HUES6 (cell line): ENCODE measurements around the gene SLC6A19.

Experiments
- H3K27ac ChIP-seq: 2 replicates; pipeline ENCODE4 v1.7.0; 2013; ENCODE audit warnings: low read depth, mild to moderate bottlenecking, low read length, inconsistent platforms
- H3K27me3 ChIP-seq: 2 replicates; pipeline ENCODE4 v1.6.1; 2013; ENCODE audit warnings: low read length; ENCODE audit not compliant: control insufficient read depth, insufficient read depth
- H3K36me3 ChIP-seq: 2 replicates; pipeline ENCODE4 v1.6.1; 2013; ENCODE audit warnings: low read length; ENCODE audit not compliant: control insufficient read depth, insufficient read depth
- H3K4me1 ChIP-seq: 2 replicates; pipeline ENCODE4 v1.6.1; 2013; ENCODE audit warnings: low read length; ENCODE audit not compliant: control insufficient read depth, insufficient read depth
- H3K4me3 ChIP-seq: 2 replicates; pipeline ENCODE4 v1.5.1; 2013; ENCODE audit warnings: low read depth, low read length
- H3K9ac ChIP-seq: one replicate; pipeline ENCODE4 v1.6.1; 2013; ENCODE audit warnings: mild to moderate bottlenecking, low read length
- H3K9me3 ChIP-seq: 2 replicates; pipeline ENCODE4 v1.6.1; 2013; ENCODE audit warnings: low read depth, low read length; ENCODE audit not compliant: control insufficient read depth, insufficient read depth

Gene SLC6A19

DNA sequence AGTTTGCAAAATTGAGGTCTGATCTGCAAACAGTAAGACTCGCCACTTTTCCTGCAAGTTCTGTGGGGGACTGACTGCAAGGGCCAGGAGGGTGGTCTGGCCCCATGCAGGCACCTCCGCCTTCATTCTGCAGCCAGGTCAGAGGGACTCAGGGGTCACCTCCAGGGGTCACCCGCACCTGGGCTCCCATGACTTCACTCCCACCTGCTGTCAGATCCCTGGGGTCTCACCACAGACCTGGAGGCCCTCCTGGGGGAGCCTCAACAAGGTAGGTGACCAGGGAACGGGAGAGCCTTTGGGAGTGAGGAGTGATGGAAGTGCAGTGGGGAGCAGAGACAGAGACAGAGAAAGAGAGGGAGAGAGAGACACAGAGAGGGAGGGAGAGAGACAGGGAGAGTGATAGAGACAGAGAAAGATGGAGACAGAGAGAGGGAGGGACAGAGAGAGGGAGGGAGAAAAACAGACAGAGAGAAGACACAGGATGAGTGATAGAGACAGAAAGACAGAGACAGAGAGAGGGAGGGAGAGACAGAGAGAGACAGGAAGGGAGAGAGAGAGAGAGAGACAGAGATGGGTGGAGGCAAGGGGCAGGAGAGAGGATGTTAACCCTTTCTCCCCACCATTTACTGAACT, 41.5 kb upstream of the SLC6A19 start:
- peaks cover 32% of the 10 kb centered on the region for H3K27me3 ChIP-seq
- H3K9me3 ChIP-seq, result peaks cover 7% of the 10 kb centered on the region; the same call in 1 of the 2 replicates
- no peak overlapping the region for H3K4me3 ChIP-seq

DNA sequence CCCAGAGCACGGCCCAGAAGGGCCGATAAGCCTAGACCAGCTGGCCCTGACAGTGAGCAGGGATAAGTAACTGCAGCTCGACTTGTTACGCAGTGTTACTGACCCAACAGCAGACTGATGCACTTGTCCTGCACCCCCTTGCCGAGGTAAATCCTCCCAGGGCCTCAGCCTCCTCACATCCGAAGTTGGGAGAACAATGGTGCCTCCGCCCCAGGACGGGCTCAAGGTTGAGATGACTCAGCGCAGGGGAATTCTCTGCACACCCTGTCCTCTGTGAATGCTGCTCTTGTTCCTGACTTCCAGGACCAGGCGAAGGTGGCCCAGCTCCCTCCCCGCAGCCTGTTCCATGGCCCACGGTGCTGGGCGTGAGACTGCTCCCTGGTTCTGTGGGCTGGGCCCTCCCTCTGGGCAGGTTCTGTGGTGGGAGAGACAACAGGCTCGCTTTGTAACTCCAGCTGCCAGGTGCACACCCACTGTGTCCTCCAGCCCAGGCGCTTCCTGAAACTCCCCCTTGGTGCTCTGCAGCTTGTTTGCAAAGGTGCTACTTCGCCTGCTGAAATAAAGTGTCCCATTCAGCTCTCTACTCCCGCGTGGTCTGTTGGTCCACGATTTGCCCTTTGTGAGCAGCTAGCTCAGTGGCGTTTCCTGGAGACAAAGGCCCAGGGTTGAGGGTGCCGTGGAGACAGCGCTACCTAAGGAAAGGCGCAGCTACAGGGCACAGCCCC, 40.1 kb upstream of the SLC6A19 start:
- Histone ChIP-seq H3K27me3 (peaks cover 23% of the 10 kb centered on the region), H3K9ac (no peak overlapping the region), H3K4me1 (no peaks in the 10 kb centered on the region; the same call in 1 of the 2 replicates), H3K4me3 (no peak overlapping the region), H3K36me3 (no peaks in the 10 kb centered on the region), H3K9me3 (peaks cover 7% of the 10 kb centered on the region; the same call in 1 of the 2 replicates), H3K27ac (no peak overlapping the region)

More for the DNA sequence above, 41.5 kb upstream of the SLC6A19 start:
- Histone ChIP-seq H3K4me1 (no peaks in the 10 kb centered on the region; the same call in 1 of the 2 replicates), H3K36me3 (no peaks in the 10 kb centered on the region), H3K9ac (no peak overlapping the region), H3K27ac (no peak overlapping the region)

DNA sequence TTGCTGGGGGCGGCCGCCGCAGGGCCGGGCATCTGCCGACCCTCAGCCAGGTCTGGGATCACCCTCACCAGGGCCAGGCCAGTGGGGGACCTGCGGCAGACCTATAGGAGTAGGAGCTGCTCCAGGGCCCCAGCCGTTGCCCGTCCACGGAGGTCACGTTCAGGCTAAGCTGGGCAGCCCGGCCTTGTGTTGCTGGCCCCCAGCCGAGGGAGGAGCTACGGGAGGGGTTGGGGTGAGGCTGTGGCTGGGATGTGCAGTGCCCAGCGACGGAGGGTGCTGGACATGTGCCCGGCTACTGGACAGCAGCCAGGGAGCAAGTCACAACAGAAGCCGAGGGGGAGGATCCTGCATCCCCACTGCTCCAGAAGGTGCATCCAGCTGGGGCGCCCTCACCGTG, 39.6 kb upstream of the SLC6A19 start:
- no peaks in the 10 kb centered on the region for H3K36me3 ChIP-seq
- H3K9me3 ChIP-seq, result 0 out of 2 replicates have a peak, but pooled peaks cover 4% of the 10 kb centered on the region
- H3K4me1 ChIP-seq, result no peaks in the 10 kb centered on the region; the same call in 1 of the 2 replicates
- no peak overlapping the region for H3K27ac ChIP-seq
- peaks cover 17% of the 10 kb centered on the region for H3K27me3 ChIP-seq
- no peak overlapping the region for H3K9ac ChIP-seq
- no peak overlapping the region for H3K4me3 ChIP-seq

DNA sequence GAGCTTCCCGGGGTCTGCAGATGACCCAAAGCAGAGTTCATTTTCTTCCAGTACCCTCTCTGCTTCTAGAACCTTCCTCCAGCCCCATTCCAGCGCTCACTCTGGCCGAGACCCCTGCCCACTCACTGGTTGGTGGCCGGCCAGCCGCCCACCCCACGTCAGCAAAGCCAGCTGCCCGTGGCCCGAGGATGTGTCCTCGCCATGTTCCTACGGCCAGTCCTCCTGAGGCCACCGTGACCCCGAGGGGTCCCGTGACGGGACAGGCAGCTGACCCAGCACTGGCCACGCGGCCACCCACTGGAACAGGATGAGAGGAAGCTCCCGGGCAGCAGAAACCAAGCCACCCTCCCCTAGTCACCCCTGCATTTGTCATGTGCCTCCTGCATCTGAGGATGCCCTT, 39.1 kb upstream of the SLC6A19 start:
- Histone ChIP-seq H3K9me3 (0 out of 2 replicates have a peak, but pooled peaks cover 2% of the 10 kb centered on the region), H3K27me3 (peaks cover 13% of the 10 kb centered on the region), H3K36me3 (no peaks in the 10 kb centered on the region), H3K27ac (no peak overlapping the region), H3K4me3 (no peak overlapping the region), H3K9ac (no peak overlapping the region), H3K4me1 (no peaks in the 10 kb centered on the region; the same call in 1 of the 2 replicates)

DNA sequence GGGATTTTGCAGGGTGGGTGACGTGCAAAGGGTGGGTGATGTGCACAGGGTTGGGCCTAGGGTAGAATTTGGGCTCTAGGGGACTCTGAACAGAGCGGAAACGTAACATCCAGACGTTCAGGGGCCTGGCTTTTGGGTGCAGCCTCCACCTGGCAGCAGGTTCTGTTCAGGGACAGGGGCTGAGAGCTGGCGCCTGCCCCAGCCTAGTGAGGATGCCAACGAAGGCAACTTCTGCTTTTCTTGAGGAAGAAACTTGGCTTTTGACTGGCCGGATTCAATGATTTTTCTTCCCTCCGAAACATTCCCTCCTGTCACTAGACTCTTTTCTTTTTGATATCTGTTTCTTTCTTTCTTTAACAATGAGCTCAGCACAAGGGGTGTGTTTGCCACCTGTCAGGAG, 38.6 kb upstream of the SLC6A19 start:
- Histone ChIP-seq H3K9me3 (no peaks in the 10 kb centered on the region), H3K27me3 (peaks cover 8% of the 10 kb centered on the region; the same call in 1 of the 2 replicates), H3K9ac (no peak overlapping the region), H3K4me3 (no peak overlapping the region), H3K27ac (no peak overlapping the region), H3K36me3 (no peaks in the 10 kb centered on the region), H3K4me1 (no peaks in the 10 kb centered on the region; the same call in 1 of the 2 replicates)

DNA sequence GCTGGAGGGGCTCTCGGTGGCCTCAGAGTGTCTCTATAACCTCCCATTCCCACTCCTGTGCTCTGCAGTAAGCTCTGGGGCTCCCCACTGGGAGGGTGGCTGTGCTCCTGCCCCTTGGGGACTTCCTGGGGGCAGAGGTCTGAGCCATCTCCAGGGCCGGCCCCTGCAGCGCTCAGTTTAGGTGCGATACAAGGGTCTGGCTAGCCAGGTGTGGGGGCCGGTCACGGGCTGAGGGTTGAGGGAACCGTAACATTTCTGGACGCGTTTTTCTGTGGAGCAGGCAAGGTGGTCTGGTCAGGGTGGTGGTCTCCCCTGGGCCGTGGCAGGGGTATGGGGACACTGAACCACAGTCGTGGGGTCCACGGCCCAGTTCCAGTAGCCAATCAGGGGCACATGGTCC, 38.0 kb upstream of the SLC6A19 start:
- H3K27me3 ChIP-seq, result peaks cover 7% of the 10 kb centered on the region; the same call in 1 of the 2 replicates
- no peaks in the 10 kb centered on the region; the same call in 1 of the 2 replicates for H3K4me1 ChIP-seq
- no peak overlapping the region for H3K9ac ChIP-seq
- H3K9me3 ChIP-seq, result no peaks in the 10 kb centered on the region
- no peaks in the 10 kb centered on the region for H3K36me3 ChIP-seq
- H3K27ac ChIP-seq, result no peak overlapping the region
- H3K4me3 ChIP-seq, result no peak overlapping the region

DNA sequence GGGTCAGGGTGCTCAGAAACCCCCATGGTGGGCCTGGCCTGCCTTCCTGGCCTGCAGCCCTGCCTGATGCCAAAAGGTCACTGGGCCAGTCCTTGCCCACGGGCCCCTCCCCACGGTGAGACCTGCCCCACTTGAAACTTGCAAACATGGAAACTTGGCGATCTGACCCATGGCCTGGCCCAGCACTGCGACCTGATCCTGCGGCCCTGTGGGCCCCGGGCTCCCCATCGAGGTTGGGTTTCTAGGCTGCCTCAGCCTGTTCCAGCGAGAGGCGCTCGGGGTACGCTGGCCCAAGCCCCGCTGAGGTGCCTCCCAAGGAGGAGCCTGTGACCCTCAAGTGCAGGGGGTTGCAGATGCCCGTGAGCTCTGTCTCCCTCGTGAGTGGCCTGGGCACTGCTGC, 37.5 kb upstream of the SLC6A19 start:
- no peaks in the 10 kb centered on the region for H3K36me3 ChIP-seq
- no peaks in the 10 kb centered on the region; the same call in 1 of the 2 replicates for H3K4me1 ChIP-seq
- H3K9ac ChIP-seq, result no peak overlapping the region
- no peaks in the 10 kb centered on the region for H3K9me3 ChIP-seq
- no peak overlapping the region for H3K27ac ChIP-seq
- no peak overlapping the region for H3K4me3 ChIP-seq
- H3K27me3 ChIP-seq, result peaks cover 7% of the 10 kb centered on the region; the same call in 1 of the 2 replicates

DNA sequence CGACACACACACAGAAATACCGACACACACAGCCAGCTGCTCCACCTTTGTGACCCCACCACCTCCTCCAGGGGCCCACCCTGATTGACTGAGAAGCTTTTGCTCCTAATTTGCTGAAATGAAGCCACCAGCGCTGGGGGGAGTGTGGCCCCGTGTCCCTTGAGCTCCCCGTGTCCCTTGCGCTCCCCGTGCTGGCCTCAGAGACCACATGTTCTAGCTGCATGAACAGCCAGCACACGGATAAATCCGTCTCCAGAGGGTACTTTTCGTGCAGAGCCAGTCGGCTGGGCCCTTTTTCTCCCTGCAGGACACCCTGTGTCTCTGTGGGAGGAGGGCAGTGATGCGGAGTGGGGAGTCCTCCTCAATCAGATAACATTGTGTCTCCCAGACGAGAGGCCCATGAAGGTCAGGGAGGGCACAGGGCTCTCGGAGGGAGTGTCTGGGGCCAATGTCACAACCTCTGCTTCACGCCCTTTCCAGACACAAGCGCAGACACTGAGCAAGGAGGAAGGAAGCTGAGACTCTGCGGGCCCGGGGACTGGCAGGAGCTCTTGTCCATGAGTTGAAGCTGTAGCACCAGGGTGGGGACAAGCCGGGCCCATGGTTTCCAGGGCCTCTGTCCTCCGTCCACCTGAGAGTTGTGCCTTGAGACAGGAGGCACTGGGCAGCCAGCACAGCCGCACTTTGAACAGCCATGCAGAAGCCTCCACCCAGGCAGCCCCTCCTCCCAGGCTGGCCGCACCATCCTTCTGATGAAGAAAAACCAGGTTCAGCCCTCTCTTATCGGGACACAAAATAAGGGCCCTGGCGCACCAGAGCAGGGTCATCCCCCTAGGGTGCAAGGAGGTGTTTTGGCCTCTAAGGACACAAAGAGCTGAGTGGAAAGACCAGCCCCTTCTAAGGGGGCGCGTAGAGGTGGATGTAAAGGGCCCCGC, 36.4 kb upstream of the SLC6A19 start:
- H3K27me3 ChIP-seq, result no peaks in the 10 kb centered on the region; the same call in 1 of the 2 replicates
- no peaks in the 10 kb centered on the region for H3K36me3 ChIP-seq
- no peaks in the 10 kb centered on the region for H3K9me3 ChIP-seq
- H3K9ac ChIP-seq, result no peak overlapping the region
- no peak overlapping the region for H3K4me3 ChIP-seq
- no peaks in the 10 kb centered on the region; the same call in 1 of the 2 replicates for H3K4me1 ChIP-seq
- no peak overlapping the region for H3K27ac ChIP-seq

DNA sequence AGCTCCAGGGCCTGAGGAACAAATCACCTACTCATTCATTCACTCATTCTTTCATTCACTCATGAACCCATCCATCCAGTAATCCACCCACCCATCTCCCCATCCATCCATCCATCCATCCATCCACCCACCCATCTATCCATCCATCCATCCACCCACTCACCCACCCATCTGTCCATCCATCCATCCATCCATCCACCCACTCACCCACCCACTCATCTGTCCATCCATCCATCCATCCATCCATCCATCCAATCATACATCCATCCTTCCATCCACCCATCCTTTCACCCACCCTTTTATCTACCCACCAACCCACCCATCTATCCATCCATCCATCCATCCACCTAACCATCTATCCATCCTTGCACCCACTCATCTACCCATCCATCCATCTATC, 35.5 kb upstream of the SLC6A19 start:
- H3K9ac ChIP-seq, result no peak overlapping the region
- no peaks in the 10 kb centered on the region for H3K36me3 ChIP-seq
- no peak overlapping the region for H3K27ac ChIP-seq
- H3K4me1 ChIP-seq, result no peaks in the 10 kb centered on the region; the same call in 1 of the 2 replicates
- H3K9me3 ChIP-seq, result no peaks in the 10 kb centered on the region
- no peaks in the 10 kb centered on the region; the same call in 1 of the 2 replicates for H3K27me3 ChIP-seq
- H3K4me3 ChIP-seq, result no peak overlapping the region

DNA sequence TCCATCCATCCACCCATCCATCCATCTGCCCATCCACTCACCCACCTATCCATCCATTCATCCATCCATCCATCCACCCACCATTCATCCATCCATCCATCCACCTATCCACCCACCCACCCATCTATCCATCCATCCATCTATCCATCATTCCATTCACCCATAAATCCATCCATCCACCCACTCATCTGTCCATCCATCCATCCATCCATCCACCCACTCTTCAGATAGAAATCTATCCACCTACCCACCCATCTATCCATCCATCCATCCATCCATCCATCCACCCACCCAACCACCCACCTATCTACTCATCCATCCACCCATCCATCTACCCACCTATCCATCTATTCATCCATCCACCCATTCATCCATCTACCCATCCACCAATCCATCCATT, 35.0 kb upstream of the SLC6A19 start:
- no peaks in the 10 kb centered on the region for H3K36me3 ChIP-seq
- peaks cover 2% of the 10 kb centered on the region; the same call in 1 of the 2 replicates for H3K27me3 ChIP-seq
- no peak overlapping the region for H3K4me3 ChIP-seq
- no peaks in the 10 kb centered on the region; the same call in 1 of the 2 replicates for H3K4me1 ChIP-seq
- no peaks in the 10 kb centered on the region for H3K9me3 ChIP-seq
- H3K9ac ChIP-seq, result no peak overlapping the region
- no peak overlapping the region for H3K27ac ChIP-seq
